IMR-90 (cell line): ENCODE results near the gene ADAMTSL2. TPM values are rescaled to one million over a fixed set of nuclear protein-coding genes. Genes with fewer than 3 reads are reported as not detected.

ENCODE experiments used
- ATAC-seq: fragments of 200-7000 bp; cut with Tn5 transposase; 2 replicates; pipeline ENCODE4 v1.9.1; 2020; ENCODE audit warnings: low read depth, mild to moderate bottlenecking, moderate library complexity
- BruUV-seq: library from RNA; stranded (reverse); fragments of 400-500 nt; replicated peaks from 2 replicates; lab custom pipeline; 2021; lab: Mats Ljungman, UMichigan
- CTCF ChIA-PET: fragments of 300-600 bp; formaldehyde crosslinking; extraction: SDS; loops from one replicate; lab custom pipeline; 2021; ENCODE audit warnings: antibody characterized with exemption; lab: Yijun Ruan, JAX
- POLR2A ChIA-PET: fragments of 300-600 bp; sonication (Branson Sonifier 250); formaldehyde crosslinking; loops from one replicate; lab custom pipeline; 2022; ENCODE audit warnings: antibody characterized with exemption; ENCODE audit not compliant: unreplicated experiment; lab: Charles Lee
- DNase-seq: peaks from one replicate; pipeline ENCODE4 v3.0.0; 2013
- H2AFZ ChIP-seq: replicated peaks from 2 replicates; pipeline ENCODE3; 2013; ENCODE audit warnings: low read length, mild to moderate bottlenecking; ENCODE audit not compliant: poor library complexity
- H2AK5ac ChIP-seq: 2 replicates; pipeline ENCODE4 v1.6.1; 2013; ENCODE audit warnings: low read depth, low read length, inconsistent platforms
- H2AK9ac ChIP-seq: replicated peaks from 2 replicates; pipeline ENCODE3; 2013; ENCODE audit warnings: mild to moderate bottlenecking, low read depth, low read length, moderate library complexity; ENCODE audit not compliant: poor library complexity
- H2BK120ac ChIP-seq: 2 replicates; pipeline ENCODE4 v1.6.1; 2013; ENCODE audit warnings: low read depth, low read length, inconsistent platforms
- H2BK15ac ChIP-seq: 3 replicates; pipeline ENCODE4 v1.6.1; 2013; ENCODE audit warnings: low read depth, low read length, inconsistent platforms
- H2BK20ac ChIP-seq: 2 replicates; pipeline ENCODE4 v1.6.1; 2013; ENCODE audit warnings: low read depth, mild to moderate bottlenecking, inconsistent platforms, low read length, moderate library complexity
- H2BK5ac ChIP-seq: 2 replicates; pipeline ENCODE4 v1.6.1; 2013; ENCODE audit warnings: mild to moderate bottlenecking, low read depth, low read length, inconsistent platforms; ENCODE audit not compliant: poor library complexity, severe bottlenecking
- H3K14ac ChIP-seq: replicated peaks from 2 replicates; pipeline ENCODE4 v1.6.1; 2013; ENCODE audit warnings: low read depth, low read length, inconsistent platforms
- H3K18ac ChIP-seq: 2 replicates; pipeline ENCODE4 v1.6.1; 2013; ENCODE audit warnings: low read depth, low read length, control low read depth
- H3K23ac ChIP-seq: 2 replicates; pipeline ENCODE4 v1.6.1; 2013; ENCODE audit warnings: low read depth, low read length, inconsistent platforms
- H3K27ac ChIP-seq: 2 replicates; pipeline ENCODE4 v1.5.1; 2013; ENCODE audit warnings: mild to moderate bottlenecking, control low read depth, low read length; ENCODE audit not compliant: insufficient read depth
- H3K27me3 ChIP-seq: 2 replicates; pipeline ENCODE4 v1.6.1; 2013; ENCODE audit warnings: low read length; ENCODE audit not compliant: control insufficient read depth, insufficient read depth
- H3K36me3 ChIP-seq: 2 replicates; pipeline ENCODE4 v1.6.1; 2013; ENCODE audit warnings: low read length, mixed read lengths; ENCODE audit not compliant: control insufficient read depth, insufficient read depth
- H3K4ac ChIP-seq: 2 replicates; pipeline ENCODE4 v1.6.1; 2013; ENCODE audit warnings: low read depth, low read length, inconsistent platforms
- H3K4me1 ChIP-seq: 2 replicates; pipeline ENCODE4 v1.6.1; 2013; ENCODE audit warnings: low read length, mixed read lengths; ENCODE audit not compliant: control insufficient read depth, insufficient read depth
- H3K4me2 ChIP-seq: 2 replicates; pipeline ENCODE4 v1.6.1; 2013; ENCODE audit warnings: low read depth, mild to moderate bottlenecking, control low read depth, low read length, moderate library complexity
- H3K4me3 ChIP-seq: 2 replicates; pipeline ENCODE4 v1.5.1; 2013; ENCODE audit warnings: low read depth, mild to moderate bottlenecking, control low read depth, low read length, moderate library complexity; ENCODE audit not compliant: insufficient read depth
- H3K56ac ChIP-seq: 2 replicates; pipeline ENCODE4 v1.6.1; 2013; ENCODE audit warnings: low read length, inconsistent platforms; ENCODE audit not compliant: insufficient read depth; ENCODE audit errors: extremely low read depth
- H3K79me1 ChIP-seq, 2 experiments: 2 replicates each; pipeline ENCODE4 v1.6.1; 2013; ENCODE audit warnings: low read length in 2 of 2, inconsistent platforms in 1 of 2, low read depth in 1 of 2
- H3K9ac ChIP-seq: 2 replicates; pipeline ENCODE4 v1.6.1; 2013; ENCODE audit warnings: low read depth, low read length, control low read depth
- H3K9me1 ChIP-seq: 2 replicates; pipeline ENCODE4 v1.6.1; 2013; ENCODE audit warnings: low read length, inconsistent platforms; ENCODE audit not compliant: insufficient read depth
- H3K9me3 ChIP-seq: 2 replicates; pipeline ENCODE4 v1.6.1; 2013; ENCODE audit warnings: low read length; ENCODE audit not compliant: control insufficient read depth, insufficient read depth
- H4K20me1 ChIP-seq: 2 replicates; pipeline ENCODE4 v1.6.1; 2013; ENCODE audit warnings: low read length, inconsistent platforms; ENCODE audit not compliant: insufficient read depth
- H4K5ac ChIP-seq: 2 replicates; pipeline ENCODE4 v1.6.1; 2013; ENCODE audit warnings: mild to moderate bottlenecking, low read depth, low read length, control low read depth
- H4K8ac ChIP-seq, 2 experiments: 2 replicates each; pipeline ENCODE4 v1.6.1; 2013; ENCODE audit warnings: low read depth in 2 of 2, low read length in 2 of 2, control low read depth in 1 of 2, inconsistent platforms in 1 of 2
- H4K91ac ChIP-seq: 2 replicates; pipeline ENCODE4 v1.6.1; 2013; ENCODE audit warnings: low read depth, low read length, inconsistent platforms; ENCODE audit not compliant: insufficient read depth
- BHLHE40 ChIP-seq: fragments of 150-350 bp; IDR thresholded peaks from 2 replicates; pipeline ENCODE4 v1.6.1; 2016; ENCODE audit warnings: mild to moderate bottlenecking, low read depth, low read length
- CEBPB ChIP-seq: IDR thresholded peaks from 2 replicates; pipeline ENCODE4 v1.6.1; 2012; ENCODE audit warnings: low read depth, low read length, improper control_type of control experiment
- FOS ChIP-seq: fragments of 150-350 bp; IDR thresholded peaks from 2 replicates; pipeline ENCODE4 v1.6.1; 2016; ENCODE audit warnings: low read depth, low read length
- MXI1 ChIP-seq: IDR thresholded peaks from 2 replicates; pipeline ENCODE4 v1.6.1; 2012; ENCODE audit warnings: low read depth, mild to moderate bottlenecking, low read length, moderate library complexity, borderline replicate concordance
- NFE2L2 ChIP-seq: fragments of 150-350 bp; IDR thresholded peaks from 2 replicates; pipeline ENCODE4 v1.6.1; 2016; ENCODE audit warnings: low read depth, mild to moderate bottlenecking, low read length
- POLR2A ChIP-seq: IDR thresholded peaks from 2 replicates; pipeline ENCODE4 v1.6.1; 2012; ENCODE audit warnings: mild to moderate bottlenecking, low read depth, low read length
- RAD21 ChIP-seq: IDR thresholded peaks from 2 replicates; pipeline ENCODE4 v1.6.1; 2012; ENCODE audit warnings: low read length, improper control_type of control experiment
- RCOR1 ChIP-seq: IDR thresholded peaks from 2 replicates; pipeline ENCODE4 v1.6.1; 2012; ENCODE audit warnings: mild to moderate bottlenecking, low read length, improper control_type of control experiment; ENCODE audit not compliant: insufficient replicate concordance
- RFX5 ChIP-seq: IDR thresholded peaks from 2 replicates; pipeline ENCODE4 v1.8.0; 2012; ENCODE audit warnings: low read depth, mild to moderate bottlenecking, low read length, moderate library complexity
- SMC3 ChIP-seq: fragments of 150-350 bp; IDR thresholded peaks from 2 replicates; pipeline ENCODE4 v1.6.1; 2016; ENCODE audit warnings: low read depth, mild to moderate bottlenecking, antibody characterized with exemption, low read length, moderate library complexity
- WGBS, 2 experiments: methylation state at CpG; one replicate each; pipeline versions ENCODE4 v1.1.5 to v1.1.7; 2013; ENCODE audit warnings: missing lambda C conversion rate in 2 of 2; ENCODE audit not compliant: insufficient read length in 1 of 2; ENCODE audit errors: extremely low coverage in 2 of 2; 5-methylcytosine and 5-hydroxymethylcytosine counted together
- dilution Hi-C: fragments of 300-500 bp; cut with HindIII; formaldehyde crosslinking; loops from one replicate; pipeline ENCODE4 v1.14.3; 2018; ENCODE audit warnings: low sequenced_read_pairs; ENCODE audit not compliant: unreplicated experiment
- in situ Hi-C: fragments of 300-500 bp; cut with MboI; formaldehyde crosslinking; loops from 3 replicates; pipeline ENCODE4 v1.14.3; 2019; ENCODE audit warnings: low sequenced_read_pairs, inconsistent platforms, mixed read lengths
- intact Hi-C: fragments of 100-400 bp; cut with micrococcal nuclease; formaldehyde crosslinking; loops from 2 replicates; pipeline ENCODE4 v1.10.0; 2022
- polyA plus RNA-seq, 3 experiments: library from polyadenylated mRNA; depleted of rRNA; stranded (reverse); fragments of >200 nt; gene quantifications; 2 replicates each; pipeline ENCODE4 v1.2.3, GENCODE V29; 2012; ENCODE audit warnings: low replicate concordance in 1 of 3
- total RNA-seq: library from RNA; depleted of rRNA; stranded (reverse); fragments of >200 nt; gene quantifications from 2 replicates; pipeline ENCODE4 v1.2.3, GENCODE V29; 2012
- TF ChIP-seq, protein P1 (sequence below): conservative IDR thresholded peaks from 2 replicates; pipeline ENCODE4 v1.5.1; 2012; ENCODE audit warnings: mild to moderate bottlenecking, low read depth, low read length, improper control_type of control experiment
- TF ChIP-seq, protein P2 (sequence below): fragments of 150-350 bp; IDR thresholded peaks from 2 replicates; pipeline ENCODE4 v1.6.1; 2017; ENCODE audit warnings: mild to moderate bottlenecking, antibody characterized with exemption, low read length, low read depth
- TF ChIP-seq, protein P3 (sequence below): fragments of 150-350 bp; IDR thresholded peaks from 2 replicates; pipeline ENCODE4 v1.6.1; 2016; ENCODE audit warnings: low read depth, mild to moderate bottlenecking, low read length, moderate library complexity, borderline replicate concordance

ADAMTSL2 gene
- total and polyA plus RNA-seq, 2 of the 4 experiments (the other 2 are of a cell fraction) = not detected

DNA sequence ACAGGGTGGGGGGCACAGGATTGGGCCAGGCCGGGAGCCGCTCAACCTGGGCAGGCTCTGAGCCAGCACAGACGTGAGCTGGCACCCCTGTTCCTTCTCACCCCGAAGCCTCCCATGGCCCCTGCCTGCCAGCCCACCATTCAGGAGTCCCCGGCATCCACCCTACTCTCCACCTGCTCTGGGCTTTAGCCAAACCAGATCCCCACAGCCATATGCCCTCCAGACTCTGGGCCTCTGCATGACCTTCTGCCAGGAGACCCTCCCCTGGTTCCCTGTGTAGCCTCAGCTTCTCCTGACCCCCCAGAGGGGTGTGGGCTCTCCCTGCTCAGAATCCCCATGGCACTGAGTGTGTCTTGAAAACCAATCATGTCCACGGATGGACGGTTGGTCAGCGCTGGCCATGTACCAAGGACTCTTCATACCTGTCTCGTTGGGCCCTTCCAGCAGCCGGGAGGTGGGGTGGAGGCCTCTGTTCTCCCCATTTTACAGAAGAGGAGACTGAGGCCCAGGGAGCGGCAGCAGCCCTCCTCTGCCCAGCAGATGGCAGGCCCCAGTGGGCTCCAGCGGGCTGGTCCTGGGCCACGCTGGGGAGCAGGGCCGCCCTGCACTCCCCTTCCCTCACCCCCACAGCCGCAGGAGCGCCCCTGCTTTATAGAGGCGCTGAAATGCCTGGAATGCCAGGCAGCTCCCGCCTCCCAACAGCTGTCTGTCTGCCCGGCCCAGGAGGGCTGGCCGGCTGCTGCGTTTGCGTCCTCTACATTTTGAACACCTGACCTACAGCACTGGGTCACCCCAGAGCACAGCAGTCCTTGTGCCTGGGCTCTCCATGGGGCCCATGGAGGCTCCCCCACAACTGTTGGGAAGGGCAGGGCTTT is 6.3 kb upstream of the ADAMTSL2 start (continued):
- TF ChIP-seq BHLHE40 = no peak

DNA sequence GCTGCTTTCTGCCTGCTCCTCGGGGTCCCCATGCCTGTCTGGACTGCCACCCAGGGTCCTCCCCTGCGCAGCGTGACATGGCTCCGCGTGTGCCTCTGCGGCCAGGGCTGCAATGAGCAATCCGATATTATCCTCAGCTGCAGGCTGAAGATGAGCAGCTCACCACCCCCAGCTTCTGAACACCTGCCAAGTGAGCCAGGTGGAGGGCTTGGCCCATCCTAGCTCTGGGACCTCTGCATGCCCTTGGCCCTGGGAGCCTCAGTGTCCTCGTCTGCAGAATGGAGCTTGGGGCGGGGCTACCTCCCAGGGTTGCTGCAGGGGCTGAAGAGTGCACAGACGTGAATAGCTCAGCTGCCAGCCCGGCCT is 5.6 kb upstream of the ADAMTSL2 start:
- no peak overlapping the region for H4K5ac ChIP-seq
- no peak overlapping the region for H3K4ac ChIP-seq
- no peak overlapping the region for H3K4me2 ChIP-seq
- no peaks in the 10 kb centered on the region for H3K79me1 ChIP-seq
- peaks cover 2% of the 10 kb centered on the region; the same call in 1 of the 2 replicates for H3K4me1 ChIP-seq
- dilution Hi-C loops = no loop called here
- no peak overlapping the region for H2AK5ac ChIP-seq
- no peaks in the 10 kb centered on the region for H3K36me3 ChIP-seq
- WGBS, 2 experiments = no CpG with 5 or more reads among the region's 11 CpGs
- intact Hi-C loops = no loop called here
- H3K9me3 ChIP-seq = no peaks in the 10 kb centered on the region
- no peak overlapping the region for H3K18ac ChIP-seq
- CTCF ChIA-PET = no interaction called here
- ATAC-seq (no peak), DNase-seq (no peak)
- H3K4me3 ChIP-seq = no peak overlapping the region
- H2BK120ac ChIP-seq = no peak overlapping the region
- H2BK5ac ChIP-seq = no peak overlapping the region
- no peak overlapping the region for H2BK20ac ChIP-seq
- H3K23ac ChIP-seq = no peak overlapping the region
- no peak overlapping the region for H2AFZ ChIP-seq
- in situ Hi-C loops = no loop called here
- H4K20me1 ChIP-seq = peaks cover 2% of the 10 kb centered on the region; the same call in 1 of the 2 replicates
- H3K9me1 ChIP-seq = no peaks in the 10 kb centered on the region
- no peak overlapping the region for H2AK9ac ChIP-seq
- H2BK15ac ChIP-seq = no peak overlapping the region
- no TSS peak for BruUV-seq
- H4K8ac ChIP-seq = no peak overlapping the region
- H4K91ac ChIP-seq = no peak overlapping the region
- H3K9ac ChIP-seq = no peak overlapping the region
- no peak overlapping the region for H3K56ac ChIP-seq
- peaks cover 80% of the 10 kb centered on the region for H3K27me3 ChIP-seq
- no peak overlapping the region for H3K27ac ChIP-seq
- H3K14ac ChIP-seq = no peak overlapping the region
- POLR2A ChIA-PET = no interaction called here
- no peak for TF ChIP-seq MXI1
- no peak for TF ChIP-seq BHLHE40
- no peak for TF ChIP-seq NFE2L2
- no peak for TF ChIP-seq POLR2A
- TF ChIP-seq, protein P1, sequence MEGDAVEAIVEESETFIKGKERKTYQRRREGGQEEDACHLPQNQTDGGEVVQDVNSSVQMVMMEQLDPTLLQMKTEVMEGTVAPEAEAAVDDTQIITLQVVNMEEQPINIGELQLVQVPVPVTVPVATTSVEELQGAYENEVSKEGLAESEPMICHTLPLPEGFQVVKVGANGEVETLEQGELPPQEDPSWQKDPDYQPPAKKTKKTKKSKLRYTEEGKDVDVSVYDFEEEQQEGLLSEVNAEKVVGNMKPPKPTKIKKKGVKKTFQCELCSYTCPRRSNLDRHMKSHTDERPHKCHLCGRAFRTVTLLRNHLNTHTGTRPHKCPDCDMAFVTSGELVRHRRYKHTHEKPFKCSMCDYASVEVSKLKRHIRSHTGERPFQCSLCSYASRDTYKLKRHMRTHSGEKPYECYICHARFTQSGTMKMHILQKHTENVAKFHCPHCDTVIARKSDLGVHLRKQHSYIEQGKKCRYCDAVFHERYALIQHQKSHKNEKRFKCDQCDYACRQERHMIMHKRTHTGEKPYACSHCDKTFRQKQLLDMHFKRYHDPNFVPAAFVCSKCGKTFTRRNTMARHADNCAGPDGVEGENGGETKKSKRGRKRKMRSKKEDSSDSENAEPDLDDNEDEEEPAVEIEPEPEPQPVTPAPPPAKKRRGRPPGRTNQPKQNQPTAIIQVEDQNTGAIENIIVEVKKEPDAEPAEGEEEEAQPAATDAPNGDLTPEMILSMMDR = no peak
- TF ChIP-seq, protein P2, sequence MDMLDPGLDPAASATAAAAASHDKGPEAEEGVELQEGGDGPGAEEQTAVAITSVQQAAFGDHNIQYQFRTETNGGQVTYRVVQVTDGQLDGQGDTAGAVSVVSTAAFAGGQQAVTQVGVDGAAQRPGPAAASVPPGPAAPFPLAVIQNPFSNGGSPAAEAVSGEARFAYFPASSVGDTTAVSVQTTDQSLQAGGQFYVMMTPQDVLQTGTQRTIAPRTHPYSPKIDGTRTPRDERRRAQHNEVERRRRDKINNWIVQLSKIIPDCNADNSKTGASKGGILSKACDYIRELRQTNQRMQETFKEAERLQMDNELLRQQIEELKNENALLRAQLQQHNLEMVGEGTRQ = no peak
- no peak for TF ChIP-seq RCOR1
- TF ChIP-seq SMC3 = no peak
- no peak for TF ChIP-seq RAD21
- TF ChIP-seq, protein P3, sequence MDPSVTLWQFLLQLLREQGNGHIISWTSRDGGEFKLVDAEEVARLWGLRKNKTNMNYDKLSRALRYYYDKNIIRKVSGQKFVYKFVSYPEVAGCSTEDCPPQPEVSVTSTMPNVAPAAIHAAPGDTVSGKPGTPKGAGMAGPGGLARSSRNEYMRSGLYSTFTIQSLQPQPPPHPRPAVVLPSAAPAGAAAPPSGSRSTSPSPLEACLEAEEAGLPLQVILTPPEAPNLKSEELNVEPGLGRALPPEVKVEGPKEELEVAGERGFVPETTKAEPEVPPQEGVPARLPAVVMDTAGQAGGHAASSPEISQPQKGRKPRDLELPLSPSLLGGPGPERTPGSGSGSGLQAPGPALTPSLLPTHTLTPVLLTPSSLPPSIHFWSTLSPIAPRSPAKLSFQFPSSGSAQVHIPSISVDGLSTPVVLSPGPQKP = no peak
- no peak for TF ChIP-seq CEBPB
- TF ChIP-seq FOS = no peak
- no peak for TF ChIP-seq RFX5
